Measurements from ENCODE around the gene RSPH1.

The RSPH1 gene

GRCh38 chr21:42535602-42536171, 39.7 kb upstream of the RSPH1 start:
- peak; percentile 69 for DNase-seq (ENCODE audit: extremely low read depth, insufficient read length)
- H3K36me3 ChIP-seq (ENCODE audit: control insufficient read depth, insufficient read depth, low read length), result peaks cover 5% of the 10 kb centered on the region; the same call in 1 of the 2 replicates
- H3K27me3 ChIP-seq (replicated peaks; ENCODE audit: control insufficient read depth, insufficient read depth, low read length), result no peaks in the 10 kb centered on the region
- H3K4me3 ChIP-seq (replicated peaks; ENCODE audit: low read depth, low read length), result peak overlapping the region; percentile 30; the same call in 1 of the 2 replicates
- TF ChIP-seq CTCF (IDR thresholded peaks at IDR 0.05; ENCODE audit: insufficient read depth, low read length, poor library complexity, severe bottlenecking), result no peak

- Histone ChIP-seq H3K27me3 (replicated peaks; ENCODE audit: control insufficient read depth, insufficient read depth, low read length) (no peaks in the 10 kb centered on the region), H3K36me3 (ENCODE audit: control insufficient read depth, insufficient read depth, low read length) (peaks cover 5% of the 10 kb centered on the region), H3K4me3 (replicated peaks; ENCODE audit: low read depth, low read length) (peak overlapping the region; percentile 7)
- peak; percentile 74 for DNase-seq (ENCODE audit: extremely low read depth, insufficient read length)
- TF ChIP-seq CTCF (IDR thresholded peaks at IDR 0.05; ENCODE audit: insufficient read depth, low read length, poor library complexity, severe bottlenecking), result no peak
These were observed 38.7 kb upstream of the RSPH1 start for GRCh38 chr21:42534421-42535378.

- H3K4me3 ChIP-seq (replicated peaks; ENCODE audit: low read depth, low read length), result peak overlapping the region; percentile 7
- no peaks in the 10 kb centered on the region for H3K27me3 ChIP-seq (replicated peaks; ENCODE audit: control insufficient read depth, insufficient read depth, low read length)
- no peak for TF ChIP-seq CTCF (IDR thresholded peaks at IDR 0.05; ENCODE audit: insufficient read depth, low read length, poor library complexity, severe bottlenecking)
- no peak for DNase-seq (ENCODE audit: extremely low read depth, insufficient read length)
- H3K36me3 ChIP-seq (ENCODE audit: control insufficient read depth, insufficient read depth, low read length), result peaks cover 5% of the 10 kb centered on the region
These were observed 37.9 kb upstream of the RSPH1 start for GRCh38 chr21:42533963-42534355.

GRCh38 chr21:42533306-42533962, 37.4 kb upstream of the RSPH1 start:
- H3K27me3 ChIP-seq (replicated peaks; ENCODE audit: control insufficient read depth, insufficient read depth, low read length), result no peaks in the 10 kb centered on the region
- no peak for DNase-seq (ENCODE audit: extremely low read depth, insufficient read length)
- peak overlapping the region; percentile 7 for H3K4me3 ChIP-seq (replicated peaks; ENCODE audit: low read depth, low read length)
- H3K36me3 ChIP-seq (ENCODE audit: control insufficient read depth, insufficient read depth, low read length), result peaks cover 5% of the 10 kb centered on the region
- TF ChIP-seq CTCF (IDR thresholded peaks at IDR 0.05; ENCODE audit: insufficient read depth, low read length, poor library complexity, severe bottlenecking), result no peak

GRCh38 chr21:42532466-42533181, 36.6 kb upstream of the RSPH1 start:
- no peak for TF ChIP-seq CTCF (IDR thresholded peaks at IDR 0.05; ENCODE audit: insufficient read depth, low read length, poor library complexity, severe bottlenecking)
- H3K27me3 ChIP-seq (replicated peaks; ENCODE audit: control insufficient read depth, insufficient read depth, low read length), result no peaks in the 10 kb centered on the region
- peaks cover 5% of the 10 kb centered on the region for H3K36me3 ChIP-seq (ENCODE audit: control insufficient read depth, insufficient read depth, low read length)
- peak overlapping the region; percentile 7 for H3K4me3 ChIP-seq (replicated peaks; ENCODE audit: low read depth, low read length)
- no peak for DNase-seq (ENCODE audit: extremely low read depth, insufficient read length)
